ENCODE data around the gene RIMBP2.

Gene RIMBP2

DNA sequence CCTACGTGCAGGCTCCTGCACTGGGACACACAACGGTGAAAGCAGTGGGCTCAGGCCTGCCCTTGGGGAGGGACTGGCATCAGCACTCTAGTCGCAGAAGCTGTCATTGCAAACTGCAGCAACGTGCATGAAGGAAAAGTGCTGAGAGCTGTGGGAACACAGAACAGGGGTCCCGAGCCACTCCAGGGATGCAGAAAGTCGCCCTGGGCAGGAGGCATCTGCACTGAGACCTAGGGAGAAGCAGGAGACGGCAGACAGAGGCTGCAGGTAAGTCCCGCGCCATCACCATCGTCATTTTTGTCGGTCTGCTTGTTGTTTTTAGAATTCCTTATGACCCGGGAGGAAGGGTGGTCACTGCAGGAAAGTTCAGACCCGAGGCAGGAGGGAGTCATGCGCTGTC lies 21.6 kb upstream of the RIMBP2 start:
- no peak for DNase-seq (ENCODE audit: low read depth in 2 of 2)

DNA sequence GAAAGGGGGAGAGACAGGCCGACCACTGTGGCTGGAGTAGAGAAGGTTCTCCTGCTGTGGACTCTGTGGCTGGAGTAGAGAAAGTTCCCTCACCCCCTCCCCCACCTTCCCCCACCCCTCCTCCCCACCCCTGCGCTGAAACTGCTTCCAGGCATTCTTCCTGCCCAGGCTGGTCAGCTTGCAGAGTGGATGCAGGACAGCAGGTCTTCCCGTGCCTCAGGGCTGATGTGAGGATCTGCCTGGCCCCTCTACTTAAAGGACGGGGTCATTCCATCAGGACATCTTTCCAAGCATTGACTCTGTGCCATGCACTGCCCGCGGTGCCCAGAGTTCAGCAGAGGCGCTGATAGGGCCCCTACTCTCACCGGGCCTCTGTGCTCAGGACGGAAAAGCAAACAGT lies 13.2 kb upstream of the RIMBP2 start:
- no peak for DNase-seq (ENCODE audit: low read depth in 2 of 2)

DNA sequence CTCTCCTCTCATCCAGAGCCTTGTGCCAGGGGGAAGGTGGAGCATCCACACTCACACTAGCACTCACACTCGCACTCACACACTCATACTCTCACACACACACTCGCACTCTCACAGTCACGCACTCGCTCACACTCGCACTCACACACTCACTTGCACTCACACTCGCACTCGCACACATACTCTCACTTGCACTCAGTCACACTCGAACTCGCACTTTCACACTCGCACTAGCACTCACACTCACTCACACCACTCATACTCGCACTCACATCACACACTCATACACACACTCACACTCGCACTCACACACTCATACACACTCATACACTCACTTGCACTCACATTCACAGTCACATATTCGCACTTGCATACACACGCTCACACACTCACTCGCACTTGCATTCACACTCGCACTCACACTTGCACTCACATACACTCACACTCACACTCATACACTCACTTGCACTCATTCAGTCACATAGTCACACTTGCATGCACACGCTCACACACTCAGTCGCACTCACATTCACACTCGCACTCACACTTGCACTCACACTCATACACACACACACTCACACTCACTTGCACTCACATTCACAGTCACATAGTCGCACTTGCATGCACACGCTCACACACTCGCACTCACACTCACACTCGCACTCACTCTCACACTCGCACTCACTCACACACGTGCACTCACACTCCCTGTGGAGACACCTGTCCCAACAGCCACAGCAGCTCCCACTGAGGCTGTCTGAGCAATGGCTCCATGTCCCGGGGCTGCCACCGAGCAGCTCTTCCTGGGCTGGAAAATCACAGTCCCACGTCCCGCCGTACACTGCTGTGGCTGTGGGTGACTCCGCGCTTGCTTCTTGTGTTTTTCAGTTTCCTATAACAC lies 12.3 kb upstream of the RIMBP2 start:
- no peak for DNase-seq (ENCODE audit: low read depth in 2 of 2)

DNA sequence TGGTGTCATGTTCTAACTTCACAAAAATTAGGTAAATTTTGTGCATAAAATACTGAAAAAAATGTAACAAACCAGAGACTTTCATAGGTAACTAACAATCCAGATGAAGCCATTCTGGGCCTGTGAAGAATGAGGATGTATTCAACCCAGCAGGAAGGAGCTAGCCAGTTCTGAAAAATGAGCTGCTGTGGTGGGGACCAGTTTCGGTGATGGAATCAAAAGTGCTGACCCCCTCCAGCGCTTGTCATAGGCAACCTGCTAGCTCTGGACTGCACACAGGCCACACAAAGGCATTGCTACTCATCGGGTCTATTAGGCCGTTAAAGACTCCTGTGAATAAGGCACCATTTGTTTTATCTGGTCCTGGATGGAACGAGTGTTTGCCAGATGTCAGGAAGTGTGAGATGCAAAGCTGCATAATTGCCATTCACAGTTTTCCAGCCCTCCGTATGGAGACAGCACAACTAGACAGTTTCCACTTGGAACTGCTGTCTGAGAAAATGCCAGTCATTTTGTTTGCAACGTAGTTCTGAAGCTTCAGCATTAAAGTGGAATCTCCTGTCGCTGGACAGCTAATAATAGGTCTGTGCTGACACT lies 3.3 kb upstream of the RIMBP2 start:
- DNase-seq (ENCODE audit: low read depth in 2 of 2), result no peak

DNA sequence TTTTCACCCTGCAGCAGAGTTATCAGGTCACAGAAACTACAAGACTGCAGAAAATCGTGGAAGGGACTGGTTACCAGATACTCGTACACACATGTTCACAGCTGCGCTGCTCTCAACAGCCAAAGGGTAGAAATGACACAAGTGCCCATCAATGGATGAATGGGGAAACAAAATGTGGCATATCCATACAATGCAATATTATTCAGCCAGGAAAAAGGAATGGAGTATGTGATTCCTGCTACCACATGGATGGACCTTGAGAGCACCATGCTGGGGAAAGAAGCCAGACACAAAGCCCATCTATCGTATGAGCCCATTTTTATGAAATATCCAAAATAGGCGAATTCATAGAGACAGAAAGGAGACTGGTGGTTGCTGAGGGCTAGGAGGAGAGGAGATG lies 1.7 kb upstream of the RIMBP2 start:
- no peak for DNase-seq (ENCODE audit: low read depth in 2 of 2)

DNA sequence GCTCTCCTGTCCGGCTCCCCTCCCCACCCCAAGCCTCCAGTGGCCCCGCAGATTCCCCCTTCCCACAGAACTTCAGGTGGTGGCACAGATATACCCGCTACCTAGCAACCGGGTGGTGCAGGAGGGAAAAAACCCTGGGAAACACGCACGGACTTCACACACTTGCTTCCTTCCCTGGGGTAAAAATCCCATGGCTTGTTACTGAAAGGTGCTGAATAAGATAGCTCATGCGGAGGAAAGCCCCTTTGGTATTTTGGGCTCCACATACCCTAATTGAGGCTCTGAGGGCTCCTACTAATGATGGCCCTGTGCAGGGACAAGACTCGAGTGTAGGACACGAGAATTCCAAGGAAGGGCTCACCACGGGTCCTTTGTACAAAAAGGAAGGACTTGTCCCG lies 869 bp upstream of the RIMBP2 start:
- no peak for DNase-seq (ENCODE audit: low read depth in 2 of 2)

DNA sequence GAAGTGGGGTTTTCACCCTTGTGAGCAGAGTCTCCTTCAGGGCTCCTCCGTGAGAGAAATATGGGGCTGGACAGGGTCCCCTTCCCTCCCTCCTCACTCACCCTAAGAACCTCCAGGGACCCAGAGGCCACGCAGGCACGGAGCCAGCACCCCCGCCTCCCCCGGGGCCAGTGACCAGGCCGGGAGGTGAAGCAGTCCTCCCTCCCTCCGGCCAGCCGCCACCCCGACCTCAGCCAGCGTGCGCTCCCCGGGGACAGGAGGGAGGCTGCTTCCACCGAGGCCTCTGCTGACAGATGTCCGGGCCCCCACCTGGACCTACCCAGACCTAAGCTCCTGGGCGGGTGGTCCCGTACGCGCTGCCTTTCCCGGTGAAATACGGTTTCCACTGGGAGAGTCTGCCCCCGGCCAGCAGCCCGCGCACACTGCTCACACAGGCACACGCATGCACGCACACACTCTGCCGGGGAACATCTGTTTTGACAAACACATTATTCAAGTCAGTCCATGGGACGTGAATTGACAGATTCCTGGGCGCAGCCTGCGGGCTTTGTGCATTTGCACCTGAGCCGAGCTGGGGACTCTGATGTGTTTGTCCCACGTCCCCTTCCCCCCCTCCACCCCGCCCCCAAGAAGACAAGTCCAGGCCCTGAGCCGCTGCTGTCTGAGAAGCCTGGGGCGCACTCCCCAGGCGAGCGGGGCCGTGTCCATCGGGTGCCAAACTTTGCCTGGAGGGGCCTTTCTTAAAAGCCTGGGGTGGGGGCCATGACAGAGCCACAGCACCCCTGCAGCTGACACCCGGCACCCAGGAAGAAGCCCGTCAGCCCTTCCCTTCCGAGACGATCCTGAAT lies 725 bp downstream of the RIMBP2 start:
- DNase-seq (ENCODE audit: low read depth in 2 of 2), result no peak

DNA sequence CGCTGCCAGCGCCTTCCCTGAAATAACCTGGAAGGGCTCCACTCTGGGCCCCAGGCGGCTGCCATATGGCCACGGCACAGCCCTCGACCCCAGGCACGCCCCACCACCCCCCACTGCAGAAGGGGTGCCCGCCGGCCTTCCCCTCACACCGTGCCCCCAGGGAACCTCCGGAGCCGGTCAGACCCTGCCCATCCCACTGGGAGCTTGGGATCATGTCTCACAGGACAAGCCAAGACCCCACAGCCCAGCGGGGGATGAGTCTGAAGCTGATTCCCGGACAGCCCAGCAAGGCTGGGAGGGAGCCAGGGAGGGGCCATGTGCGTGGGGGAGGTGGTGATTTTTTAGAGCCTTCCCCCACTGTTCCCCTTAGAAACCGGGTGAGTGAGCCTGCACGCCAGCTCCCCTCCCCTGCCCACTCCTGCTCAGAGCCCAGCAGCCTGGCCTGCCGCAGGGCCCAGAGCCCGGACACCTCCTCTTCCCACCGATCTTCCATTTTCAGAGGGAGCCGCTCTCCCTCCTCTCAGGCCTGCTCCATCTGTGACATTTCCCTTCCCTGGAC lies 1.4 kb downstream of the RIMBP2 start:
- no peak for DNase-seq (ENCODE audit: low read depth in 2 of 2)

DNA sequence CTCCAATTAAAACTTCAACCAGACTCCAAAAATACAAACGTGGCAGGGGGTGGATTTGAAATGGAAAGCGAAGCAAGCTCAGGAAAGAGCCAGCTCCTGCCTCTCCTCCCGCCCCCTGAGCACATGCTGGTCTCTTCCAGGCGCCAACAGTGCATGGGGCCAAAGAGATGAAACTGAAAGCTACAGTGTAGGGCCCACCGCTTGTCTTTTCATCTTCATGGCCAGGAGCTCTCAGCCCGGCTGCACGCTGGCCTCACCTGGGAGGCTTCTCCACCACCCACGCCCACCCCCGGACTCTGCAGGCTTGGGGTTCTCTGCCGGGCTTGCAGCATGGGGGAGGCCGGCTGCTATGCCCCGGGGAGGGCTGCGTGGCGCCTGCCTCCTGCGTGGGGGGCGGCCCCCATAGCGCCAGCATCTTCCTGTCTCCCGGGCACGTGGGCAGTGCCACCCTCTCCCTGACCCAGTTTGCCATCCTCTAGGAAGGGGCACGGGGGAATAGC lies 2.0 kb downstream of the RIMBP2 start:
- no peak for DNase-seq (ENCODE audit: low read depth in 2 of 2)

DNA sequence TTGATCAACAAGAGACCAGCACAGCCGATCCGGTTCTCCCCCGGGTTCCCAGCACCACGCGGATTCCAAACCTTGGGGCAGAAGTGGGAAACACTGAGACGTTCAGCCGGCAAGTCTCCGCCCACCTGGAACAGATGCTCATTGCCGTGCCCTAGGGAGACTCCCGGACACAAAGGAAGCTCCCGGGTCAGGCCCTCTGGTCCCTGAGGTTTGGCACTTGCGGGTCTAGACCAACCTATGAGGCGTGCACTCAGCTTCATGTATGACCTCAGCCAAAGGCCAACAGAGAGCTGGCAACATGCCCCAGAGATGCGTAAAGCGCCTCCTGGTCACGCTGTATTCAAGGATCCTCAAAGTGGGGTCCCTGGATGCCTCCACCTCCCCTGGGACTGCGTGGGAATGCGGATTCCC lies 2.5 kb downstream of the RIMBP2 start:
- DNase-seq (ENCODE audit: low read depth in 2 of 2), result no peak

DNA sequence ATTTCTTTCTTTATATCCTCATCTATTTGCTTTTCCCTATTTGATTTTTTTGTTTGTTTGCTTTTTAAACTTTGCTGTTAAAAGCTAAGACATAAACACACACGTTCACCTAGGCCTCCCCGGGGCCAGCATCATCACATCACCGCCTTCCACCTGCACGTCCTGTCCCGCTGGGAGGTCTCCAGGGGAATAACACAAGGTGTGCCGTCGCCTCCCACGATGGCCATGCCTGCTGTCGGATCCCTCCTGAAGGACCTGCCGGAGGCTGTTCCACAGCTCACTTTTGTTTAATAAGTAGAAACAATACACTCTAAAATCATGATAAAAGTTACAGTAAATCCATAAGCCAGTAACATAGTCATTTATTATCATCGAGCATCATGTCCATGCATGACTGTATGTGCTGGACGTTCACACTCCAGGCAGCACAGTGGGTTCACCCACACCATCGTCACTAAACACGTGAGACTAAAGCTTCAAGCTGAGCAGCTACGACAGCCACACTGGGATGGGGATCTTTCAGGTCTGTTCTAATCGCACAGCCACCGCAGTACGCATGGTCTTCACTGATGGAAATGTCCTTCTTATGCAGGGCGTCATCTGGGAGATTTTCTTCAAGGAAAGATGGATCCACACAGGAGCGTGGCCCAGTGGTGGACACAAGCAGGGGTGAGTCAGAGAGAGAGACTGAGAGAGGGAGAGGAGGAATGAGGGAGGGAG lies 3.6 kb downstream of the RIMBP2 start:
- no peak for DNase-seq (ENCODE audit: low read depth in 2 of 2)

DNA sequence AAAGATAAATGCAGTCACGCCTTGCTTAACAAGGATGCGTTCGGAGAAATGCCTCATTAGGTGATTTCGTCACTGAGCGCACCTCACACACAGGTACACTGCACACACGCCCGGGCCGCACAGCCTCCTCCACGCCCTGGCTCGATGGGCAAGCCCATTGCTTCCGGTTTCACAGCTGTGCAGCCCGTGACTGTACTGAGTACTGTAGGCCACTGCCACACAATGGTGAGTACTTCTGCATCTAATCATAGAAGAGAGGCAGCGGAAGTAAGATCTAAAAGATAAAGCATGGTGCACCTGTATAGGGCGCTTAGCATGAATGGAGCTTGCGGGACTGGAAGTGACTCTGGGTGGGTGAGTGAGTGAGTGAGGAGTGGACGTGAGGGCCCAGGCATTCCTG lies 4.3 kb downstream of the RIMBP2 start:
- DNase-seq (ENCODE audit: low read depth in 2 of 2), result no peak

DNA sequence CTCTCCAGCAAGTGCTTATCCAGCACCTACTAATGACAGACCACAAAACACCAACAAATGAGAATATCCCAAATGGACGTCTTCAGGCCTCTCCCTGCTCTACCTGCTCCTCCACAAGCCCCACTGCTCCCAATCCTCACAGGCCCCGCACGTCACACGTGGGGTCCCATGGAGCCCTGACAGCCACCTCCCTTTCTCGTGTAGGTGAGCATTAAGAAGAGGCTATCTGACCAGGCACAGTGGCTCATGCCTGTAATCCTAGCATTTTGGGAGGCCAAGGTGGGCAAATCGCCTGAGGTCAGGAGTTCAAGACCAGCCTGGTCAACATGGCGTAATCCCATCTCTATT lies 5.4 kb downstream of the RIMBP2 start:
- DNase-seq (ENCODE audit: low read depth in 2 of 2), result no peak

DNA sequence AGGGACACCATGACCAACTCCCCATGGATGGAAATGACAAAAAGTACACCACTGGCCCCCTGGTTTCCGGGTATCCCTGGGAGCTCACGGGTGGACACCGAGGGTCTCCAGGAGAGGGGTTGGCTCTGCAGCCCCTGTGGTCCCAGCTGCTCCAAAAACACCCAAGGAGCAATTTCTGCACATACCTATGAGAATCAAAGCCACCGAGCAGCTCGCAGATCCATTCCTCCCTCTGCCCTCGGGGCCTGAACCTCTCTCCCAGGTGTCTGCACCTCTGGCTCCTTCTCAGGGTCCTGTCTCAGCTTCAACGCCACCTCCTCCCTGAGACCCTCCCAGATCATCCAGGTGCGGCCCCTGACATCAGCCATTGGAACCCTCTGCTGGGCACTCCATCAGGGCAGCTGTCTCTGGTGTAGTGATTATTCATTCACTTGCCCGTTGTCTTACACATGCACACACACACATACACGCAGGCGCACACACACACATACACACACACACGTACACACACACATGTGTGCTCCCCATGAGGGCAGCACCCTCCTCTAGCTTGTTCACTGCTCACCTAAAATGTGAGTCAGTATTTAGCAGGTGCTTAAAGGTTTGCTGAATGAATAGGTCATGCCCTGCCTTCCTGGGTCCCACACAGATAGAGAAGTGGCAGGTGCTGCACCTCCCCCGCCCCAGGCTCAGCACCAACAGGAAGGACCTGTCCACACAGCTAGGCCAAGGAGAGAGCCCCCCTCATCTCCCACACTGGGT lies 5.9 kb downstream of the RIMBP2 start:
- DNase-seq (ENCODE audit: low read depth in 2 of 2), result no peak

DNA sequence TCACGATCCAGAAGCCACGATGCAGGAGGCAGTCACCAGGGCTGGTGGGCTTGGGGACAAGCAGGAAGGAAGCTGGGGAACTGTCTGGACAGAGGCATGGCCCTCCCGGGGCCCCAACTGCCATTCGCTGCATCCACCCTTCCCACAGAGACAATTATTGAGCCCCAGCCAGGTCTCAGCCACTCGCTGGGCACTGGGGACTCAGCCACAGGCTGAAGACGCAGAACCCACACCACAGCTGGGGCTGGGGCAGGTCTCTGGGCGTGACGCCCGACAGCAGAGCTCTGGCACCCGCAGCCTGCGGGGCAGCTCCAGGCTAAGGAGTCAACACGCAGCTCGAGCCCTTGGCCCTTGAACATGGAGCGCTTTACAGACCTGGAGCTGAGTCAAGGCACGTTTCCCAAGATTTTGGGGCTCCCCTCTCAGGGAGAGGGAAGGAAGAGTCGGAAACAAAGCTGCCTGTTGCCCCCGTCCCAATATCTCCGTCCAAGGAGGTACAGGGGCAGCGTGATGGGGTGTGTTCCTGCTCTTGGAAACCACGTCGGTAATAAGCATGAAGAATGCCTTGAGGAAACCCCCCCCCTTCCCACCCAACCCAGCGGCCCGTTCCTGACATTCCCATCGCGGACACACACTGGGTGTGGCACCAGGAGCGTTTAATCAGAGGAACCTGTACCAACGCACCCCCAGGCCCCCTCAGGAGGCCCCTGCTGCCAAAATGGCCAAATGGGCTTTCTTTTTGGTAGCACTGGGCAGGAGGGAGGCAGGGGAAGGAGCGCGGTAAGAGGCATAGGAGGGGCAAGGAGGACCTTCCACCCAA lies 6.7 kb downstream of the RIMBP2 start:
- no peak for DNase-seq (ENCODE audit: low read depth in 2 of 2)

DNA sequence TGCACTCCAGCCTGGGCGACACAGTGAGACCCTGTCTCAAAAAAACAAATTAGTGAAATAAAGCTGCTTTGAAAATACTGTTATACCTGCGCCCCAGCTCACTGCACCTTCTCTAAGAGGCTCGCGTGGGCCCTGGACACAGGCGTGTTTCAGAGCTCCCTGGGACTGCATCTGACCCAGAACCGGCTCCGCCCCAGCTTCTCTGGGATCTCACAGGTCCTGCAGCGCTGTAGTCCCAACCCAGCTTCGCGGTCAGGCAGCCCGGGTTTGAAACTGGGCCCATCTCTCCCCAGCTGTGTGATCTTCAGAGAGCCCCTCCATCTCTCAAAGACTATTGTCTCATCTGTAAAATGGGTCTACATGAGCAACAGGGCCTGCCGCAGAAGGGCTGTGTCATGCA lies 7.5 kb downstream of the RIMBP2 start:
- DNase-seq (ENCODE audit: low read depth in 2 of 2), result no peak

DNA sequence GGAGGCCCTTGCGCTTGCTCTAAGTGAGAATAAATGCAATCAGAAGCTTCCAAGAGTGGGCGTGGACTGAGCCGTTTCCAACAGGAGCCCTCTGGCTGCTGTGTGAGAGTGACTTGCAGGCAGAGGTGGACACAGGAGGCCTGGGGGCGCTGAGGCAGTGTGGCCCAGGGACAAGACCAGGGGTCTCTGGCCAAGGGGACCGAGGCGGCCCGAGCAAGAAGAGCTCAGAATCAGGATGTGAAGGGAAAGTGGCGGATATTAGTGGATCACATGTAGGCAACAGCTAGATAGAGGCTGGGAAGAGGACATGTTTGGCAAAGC lies 8.6 kb downstream of the RIMBP2 start:
- no peak for DNase-seq (ENCODE audit: low read depth in 2 of 2)

DNA sequence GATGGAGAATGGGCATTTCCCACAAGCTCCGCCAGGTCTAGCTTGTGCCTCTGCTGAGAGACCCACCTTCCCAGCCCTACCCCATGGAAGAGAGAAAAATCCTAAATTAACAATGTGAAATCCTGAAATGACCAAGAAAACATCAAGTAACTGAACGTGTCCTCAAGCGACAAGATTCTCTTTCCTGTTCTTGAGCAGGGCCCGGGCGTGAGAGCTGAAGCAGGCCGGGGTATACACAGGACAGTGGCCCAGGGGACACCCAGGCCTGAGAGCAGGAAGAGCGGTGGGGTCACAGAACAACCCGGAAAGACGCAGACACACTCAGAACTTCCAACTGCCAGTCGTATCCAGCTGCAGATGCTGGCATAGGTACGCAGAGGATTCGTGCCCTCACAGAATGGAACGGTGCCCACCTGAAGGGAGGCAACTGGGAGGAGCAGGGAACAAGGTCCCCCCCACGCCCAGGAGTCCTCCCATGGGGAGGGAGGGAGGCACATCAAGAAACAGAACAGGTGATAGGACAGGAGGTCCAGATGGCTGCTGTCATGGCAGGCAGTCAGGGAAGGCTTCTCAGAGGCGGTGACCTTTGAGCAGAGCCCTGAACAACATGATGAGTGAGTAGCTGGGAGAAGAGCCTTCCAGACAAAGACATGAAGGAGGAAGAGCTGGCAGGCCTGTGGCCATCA lies 9.1 kb downstream of the RIMBP2 start:
- no peak for DNase-seq (ENCODE audit: low read depth in 2 of 2)

DNA sequence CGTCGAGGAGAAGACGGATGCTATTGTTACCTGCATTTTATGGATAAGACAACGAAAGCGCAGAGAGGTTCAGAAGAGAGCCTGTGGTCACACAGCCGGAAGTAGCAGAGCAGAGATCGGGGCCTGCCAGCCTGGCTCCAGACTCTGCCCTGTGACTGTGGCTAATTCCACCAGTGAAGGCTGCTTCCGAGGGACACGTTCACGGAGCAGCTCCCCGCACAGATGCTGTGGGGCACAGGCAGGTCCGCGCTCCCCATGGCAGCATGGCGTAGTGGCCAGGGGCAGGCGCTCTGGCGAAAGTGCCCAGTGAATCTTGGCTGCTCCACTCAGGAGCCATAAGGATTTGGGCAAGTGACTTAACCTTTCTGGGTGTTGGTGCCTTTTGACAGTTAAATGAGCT lies 9.8 kb downstream of the RIMBP2 start:
- no peak for DNase-seq (ENCODE audit: low read depth in 2 of 2)
